Spleen (tissue), 11 donors: ENCODE results near the gene ANKRD29. TPM values are rescaled to one million over a fixed set of nuclear protein-coding genes. Genes with fewer than 3 reads are reported as not detected.

ENCODE experiments used
- DNase-seq: peaks from one replicate; pipeline ENCODE4 v3.0.0-alpha.2; 2020
- H3K27ac ChIP-seq, 8 donors: fragments of 200-600 bp; sonication (generic) in 7 of 8; 1 replicate in 4 of 8; 2 replicates in 4 of 8; pipeline versions ENCODE4 v1.5.0 to v1.8.0; 2016 to 2021; ENCODE audit warnings: inconsistent platforms in 4 of 8, mild to moderate bottlenecking in 4 of 8, moderate library complexity in 1 of 8
- H3K27me3 ChIP-seq, 7 donors: fragments of 200-600 bp; sonication (generic) in 6 of 7; replicated peaks in 1 of 7; 1 replicate in 4 of 7; 2 replicates in 3 of 7; pipeline versions ENCODE4 v1.5.0 to v1.8.0; 2016 to 2021; ENCODE audit warnings: inconsistent platforms in 3 of 7, mild to moderate bottlenecking in 1 of 7
- H3K36me3 ChIP-seq, 6 donors: fragments of 200-600 bp; sonication (generic) in 5 of 6; 1 replicate in 4 of 6; 2 replicates in 2 of 6; pipeline versions ENCODE4 v1.5.0 to v1.8.0; 2016 to 2021; ENCODE audit warnings: inconsistent platforms in 2 of 6
- H3K4me1 ChIP-seq, 6 donors: fragments of 200-600 bp; sonication (generic) in 5 of 6; 1 replicate in 3 of 6; 2 replicates in 3 of 6; pipeline versions ENCODE4 v1.5.0 to v1.8.0; 2016 to 2021; ENCODE audit warnings: inconsistent platforms in 3 of 6
- H3K4me3 ChIP-seq, 8 donors: fragments of 200-600 bp; sonication (generic) in 7 of 8; 1 replicate in 4 of 8; 2 replicates in 4 of 8; pipeline versions ENCODE4 v1.5.0 to v1.8.0; 2016 to 2021; ENCODE audit warnings: inconsistent platforms in 4 of 8, mild to moderate bottlenecking in 4 of 8, moderate library complexity in 2 of 8
- H3K9me3 ChIP-seq, 8 donors: fragments of 200-600 bp; sonication (generic) in 7 of 8; 1 replicate in 4 of 8; 2 replicates in 4 of 8; pipeline versions ENCODE4 v1.5.0 to v1.8.0; 2016 to 2021; ENCODE audit warnings: inconsistent platforms in 4 of 8
- CTCF ChIP-seq, 11 experiments: fragments of 200-600 bp in 7 of 11; fragments of 450-650 bp in 4 of 11; sonication (generic) in 4 of 11; IDR thresholded peaks in 8 of 11; conservative IDR thresholded peaks in 3 of 11; 1 replicate in 7 of 11; 2 replicates in 4 of 11; pipeline versions ENCODE4 v1.4.0 to v1.8.0; 2016 to 2021; ENCODE audit warnings: antibody characterized with exemption in 11 of 11, inconsistent platforms in 4 of 11, mild to moderate bottlenecking in 1 of 11
- POLR2A ChIP-seq, 3 donors: fragments of 450-650 bp; IDR thresholded peaks; one replicate each; pipeline ENCODE4 v1.5.1; 2017; ENCODE audit warnings: antibody characterized with exemption in 3 of 3, mild to moderate bottlenecking in 1 of 3
- POLR2AphosphoS5 ChIP-seq, 3 donors: sonication (generic); formaldehyde crosslinking; IDR thresholded peaks; one replicate each; pipeline ENCODE4 v1.5.1; 2017; ENCODE audit warnings: antibody characterized with exemption in 3 of 3
- WGBS, 5 donors: extraction: QIAGEN DNeasy Blood & Tissue Kit in 3 of 5; methylation state at CpG; one replicate each; pipeline versions ENCODE4 v1.1.5 to v1.1.7; 2013 to 2018; 5-methylcytosine and 5-hydroxymethylcytosine counted together
- intact Hi-C: fragments of 100-400 bp; cut with DNase I; formaldehyde crosslinking; loops from one replicate; pipeline ENCODE4 v1.15.0; 2023; ENCODE audit warnings: low total_unique reads
- polyA plus RNA-seq, 3 donors: library from polyadenylated mRNA; stranded (reverse); fragments of 200-250 nt; gene quantifications; one replicate each; pipeline ENCODE4 v1.2.1, GENCODE V29; 2013
- total RNA-seq, 7 donors: library from RNA; depleted of rRNA in 3 of 7; stranded (reverse); fragments of >200 nt in 3 of 7; fragmentation: NEBNext Ultra II Directional in 4 of 7; extraction: Animal tissue kit (Norgen Biotek cat#: 25700) in 4 of 7; gene quantifications; one replicate each; pipeline versions ENCODE4 v1.1.0 to v1.2.1, GENCODE V29; 2016 to 2021
- donor health status: healthy with polysubstance abuse.
- donor health status: DM: no; HTN: no; CAD: no; lungs with moderate emphysema.
- donor health status: DM: no; HTN: no; CAD: no.
- donor health status: Bipolar disorder and iron deficiency.
- donor health status: healthy.
- donor health status: DM: no; HTN: no; CAD: no.
- donor health status: DM: yes; HTN: yes; CAD: no.

Gene ANKRD29
- total and polyA plus RNA-seq, 10 donors: 1.6 to 10.6 (median 3.7) TPM

- no peak for DNase-seq
- Histone ChIP-seq H3K4me3 (no peak overlapping the region), H3K9me3 (no peaks in the 10 kb centered on the region), H3K27me3 (peaks cover 0 to 49% (median 17%) of the 10 kb centered on the region in 7 donors), H3K27ac (no peak overlapping the region), H3K36me3 (no peaks in the 10 kb centered on the region), H3K4me1 (peaks cover 0 to 3% (median 1%) of the 10 kb centered on the region in 6 donors)
- TF ChIP-seq CTCF (IDR thresholded peaks at IDR 0.05 in 8 of 11, conservative IDR thresholded peaks at IDR 0.05 in 3 of 11): no peak
- no peak for TF ChIP-seq POLR2A (IDR thresholded peaks at IDR 0.05)
- TF ChIP-seq POLR2AphosphoS5 (IDR thresholded peaks at IDR 0.05): no peak
- intact Hi-C loops: no loop called here
- 47 to 76% (median 62%) methylated on average over 3 of the region's 3 CpGs for WGBS, 5 donors
These were observed 21.0 kb upstream of the ANKRD29 start for GRCh38 chr18:23683671-23684070.

- intact Hi-C loops: no loop called here
These were observed 20.4 kb upstream of the ANKRD29 start for GRCh38 chr18:23683155-23683554.

GRCh38 chr18:23682472-23682871 lies 19.8 kb upstream of the ANKRD29 start:
- intact Hi-C loops: no loop called here
- Histone ChIP-seq H3K4me1 (no peaks in the 10 kb centered on the region), H3K27me3 (peaks cover 0 to 47% (median 6%) of the 10 kb centered on the region in 7 donors), H3K9me3 (no peaks in the 10 kb centered on the region), H3K36me3 (no peaks in the 10 kb centered on the region), H3K4me3 (no peak overlapping the region), H3K27ac (no peak overlapping the region)
- no peak for DNase-seq
- WGBS, 5 donors: 85 to 100% (median 89%) methylated on average over 1 of the region's 1 CpG
- no peak for TF ChIP-seq POLR2AphosphoS5 (IDR thresholded peaks at IDR 0.05)
- no peak for TF ChIP-seq POLR2A (IDR thresholded peaks at IDR 0.05)
- no peak for TF ChIP-seq CTCF (IDR thresholded peaks at IDR 0.05 in 8 of 11, conservative IDR thresholded peaks at IDR 0.05 in 3 of 11)

More at GRCh38 chr18:23683155-23683554, 20.4 kb upstream of the ANKRD29 start:
- TF ChIP-seq POLR2AphosphoS5 (IDR thresholded peaks at IDR 0.05) (no peak), CTCF (IDR thresholded peaks at IDR 0.05 in 8 of 11, conservative IDR thresholded peaks at IDR 0.05 in 3 of 11) (no peak), POLR2A (IDR thresholded peaks at IDR 0.05) (no peak)
- DNase-seq: no peak
- peaks cover 0 to 49% (median 13%) of the 10 kb centered on the region in 7 donors for H3K27me3 ChIP-seq
- WGBS, 5 donors: 84 to 94% (median 91%) methylated on average over 3 of the region's 3 CpGs
- no peaks in the 10 kb centered on the region for H3K36me3 ChIP-seq
- no peak overlapping the region for H3K27ac ChIP-seq
- no peak overlapping the region for H3K4me3 ChIP-seq
- no peaks in the 10 kb centered on the region for H3K9me3 ChIP-seq
- H3K4me1 ChIP-seq: no peaks in the 10 kb centered on the region

- Histone ChIP-seq H3K4me1 (no peaks in the 10 kb centered on the region), H3K36me3 (no peaks in the 10 kb centered on the region), H3K9me3 (no peaks in the 10 kb centered on the region), H3K27me3 (peaks cover 0 to 43% (median 4%) of the 10 kb centered on the region in 7 donors), H3K27ac (no peak overlapping the region), H3K4me3 (no peak overlapping the region)
- TF ChIP-seq POLR2AphosphoS5 (IDR thresholded peaks at IDR 0.05) (no peak), CTCF (IDR thresholded peaks at IDR 0.05 in 8 of 11, conservative IDR thresholded peaks at IDR 0.05 in 3 of 11) (no peak), POLR2A (IDR thresholded peaks at IDR 0.05) (no peak)
- no peak for DNase-seq
- 74 to 96% (median 84%) methylated on average over 2 of the region's 2 CpGs for WGBS, 5 donors
- intact Hi-C loops: no loop called here
These were observed 19.3 kb upstream of the ANKRD29 start for GRCh38 chr18:23682045-23682444.
